Measurements from ENCODE around the gene PLXNB2.

- TF ChIP-seq CTCF (tag by site-specific recombination; IDR thresholded peaks at IDR 0.05) (no peak), YY2 (tag by site-specific recombination; IDR thresholded peaks at IDR 0.05) (no peak), ZNF302 (tag by site-specific recombination; IDR thresholded peaks at IDR 0.05; ENCODE audit: low read depth) (no peak), ZNF19 (tag by site-specific recombination; IDR thresholded peaks at IDR 0.05; ENCODE audit: low read depth) (no peak), ZNF26 (tag by site-specific recombination; IDR thresholded peaks at IDR 0.05) (no peak), ZNF837 (tag by site-specific recombination; IDR thresholded peaks at IDR 0.05) (no peak), ZNF274 (IDR thresholded peaks at IDR 0.05; ENCODE audit: low read length) (no peak), ZNF274 (tag by site-specific recombination; IDR thresholded peaks at IDR 0.05; ENCODE audit: borderline replicate concordance) (no peak), REST (tag by site-specific recombination; IDR thresholded peaks at IDR 0.05) (no peak), TCF7L2 (IDR thresholded peaks at IDR 0.05; ENCODE audit: borderline replicate concordance, low read depth, low read length) (no peak), ZNF561 (tag by site-specific recombination; IDR thresholded peaks at IDR 0.05; ENCODE audit: borderline replicate concordance) (no peak), ZNF785 (tag by site-specific recombination; IDR thresholded peaks at IDR 0.05) (no peak)
Measured at GRCh38 chr22:50296658-50297490, 10.6 kb downstream of the PLXNB2 start.

Data from HEK293 (cell line).